Measurements from ENCODE around the gene CACFD1. TPM values are rescaled to one million over a fixed set of nuclear protein-coding genes. Genes with fewer than 3 reads are reported as not detected.

CACFD1 gene
- total and polyA plus RNA-seq, 9 of the 15 experiments (the other 6 are each of a cell fraction or from before 2014, with no cell fraction given): 0.11 to 1.4 (median 1.1) TPM; not detected in 2

- no peak for TF ChIP-seq MYC (IDR thresholded peaks at IDR 0.05; ENCODE audit: low read depth, low read length)
- TF ChIP-seq MYC (CRISPR knock-in tag; IDR thresholded peaks at IDR 0.05; ENCODE audit: borderline replicate concordance, low read depth): no peak
Observed at GRCh38 chr9:133517711-133518110, 57.9 kb downstream of the CACFD1 start (continued).

DNA sequence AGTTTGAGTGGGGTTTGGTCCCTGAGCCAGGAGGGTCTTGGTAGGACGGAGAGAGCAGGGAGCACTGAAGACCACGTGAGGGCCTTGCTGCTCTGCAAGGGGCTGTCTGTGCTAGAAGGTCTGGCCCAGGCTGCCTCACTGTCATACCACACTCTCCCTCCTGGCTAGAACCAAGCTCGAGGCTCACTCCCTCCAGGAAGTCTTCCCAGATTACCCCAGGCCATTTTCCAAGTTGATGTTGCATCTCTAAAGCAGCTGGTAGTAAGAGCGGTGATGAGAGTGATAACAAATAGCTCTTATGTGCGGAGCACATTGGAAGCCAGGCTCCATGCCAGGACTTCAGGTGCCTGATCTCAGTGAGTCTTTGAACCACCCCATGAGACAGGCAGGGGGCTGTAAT lies 58.4 kb downstream of the CACFD1 start:
- Histone ChIP-seq H3K9me1 (ENCODE audit: control insufficient read depth, insufficient read depth, low read length) (no peaks in the 10 kb centered on the region), H3K4me3 (no peak overlapping the region), H3K9me3 (replicated peaks; ENCODE audit: control insufficient read depth, insufficient read depth, low read depth, low read length) (no peaks in the 10 kb centered on the region), H3K4me1 (replicated peaks in 1 of 2; ENCODE audit: control insufficient read depth in 2 of 2, insufficient read depth in 2 of 2, low read length in 2 of 2) (peaks cover 0 to 22% of the 10 kb centered on the region in 2 experiments; a peak in 2 of 5 replicates), H3K9ac (ENCODE audit: insufficient read depth in 1 of 2, low read depth in 2 of 2, low read length in 2 of 2) (no peak overlapping the region), H3K36me3 (ENCODE audit: control insufficient read depth, insufficient read depth, low read length) (no peaks in the 10 kb centered on the region), H3K27ac (ENCODE audit: extremely low read depth, low read depth, low read length) (no peak overlapping the region), H4K20me1 (replicated peaks; ENCODE audit: control insufficient read depth, insufficient read depth, low read length) (peaks cover 10% of the 10 kb centered on the region), H3K79me2 (ENCODE audit: control insufficient read depth, insufficient read depth, low read length) (no peaks in the 10 kb centered on the region), H3K27me3 (ENCODE audit: control insufficient read depth in 2 of 2, insufficient read depth in 2 of 2, low read length in 2 of 2) (peaks cover 38 to 89% of the 10 kb centered on the region in 2 experiments), H2AFZ (ENCODE audit: low read depth, low read length) (no peak overlapping the region), H3K4me2 (ENCODE audit: insufficient read depth, low read length) (no peak overlapping the region)
- FAIRE-seq (no peak), ATAC-seq (no peak), DNase-seq (ENCODE audit: extremely low read depth in 1 of 4, low spot score in 3 of 4) (no peak)
- intact Hi-C loops (cut with micrococcal nuclease): no loop called here
- TF ChIP-seq ZFP36 (IDR thresholded peaks at IDR 0.05; ENCODE audit: low read depth, low read length, partially characterized antibody) (peak; percentile 93), TSC22D4 (tag; IDR thresholded peaks at IDR 0.05) (no peak)
- POLR2A ChIA-PET: interaction anchor here (0.6 to 0.7 kb wide), 3 partner anchors 22 to 220 kb away, joined by 3 to 4 read pairs (median 3); partner anchors contain the start of gene SARDH
- no TSS peak for BruUV-seq (replicated peaks)
- 5% methylated on average over 4 of the region's 5 CpGs for WGBS (ENCODE audit: insufficient coverage, low coverage, missing lambda C conversion rate)
- in situ Hi-C loops (cut with MboI): no loop called here
- CTCF ChIA-PET (ENCODE audit: low intra/inter-chr PET ratio): interaction anchor here (0.6 kb wide), 1 partner anchor 199 kb away, joined by 3 read pairs; no protein-coding TSS in a partner anchor
